HTERT RPE-1 (cell line): ENCODE measurements around the gene SUPT20HL2.
"Not testable (repeated sequence)": the region's sequence is repeated elsewhere in the genome, so short reads cannot be mapped to it uniquely, and the experiment has no call there.

ENCODE experiments used
- in situ Hi-C: fragments of 300-500 bp; cut with MboI; formaldehyde crosslinking; loops from 4 replicates; pipeline ENCODE4 v1.14.3; 2020; ENCODE audit warnings: low sequenced_read_pairs

The SUPT20HL2 gene

GRCh38 chrX:24314019-24314635 is at the start of gene SUPT20HL2:
Gene SUPT20HL2, minus strand, starts transcription at chrX:24314069. Its CDS starts 754 bp downstream, at chrX:24313315.
- in situ Hi-C loops, result no loop called here

- in situ Hi-C loops, result not testable (repeated sequence)
These were observed 48.3 kb upstream of the SUPT20HL2 start for GRCh38 chrX:24362089-24362745.

- in situ Hi-C loops, result no loop called here
These were observed 46.4 kb upstream of the SUPT20HL2 start, which contains the start of gene SUPT20HL1 for GRCh38 chrX:24360272-24360671. Gene SUPT20HL1, plus strand, starts transcription at chrX:24360639. Its CDS starts 2,122 bp downstream, at chrX:24362761.

GRCh38 chrX:24357106-24357505 is 43.2 kb upstream of the SUPT20HL2 start:
- in situ Hi-C loops, result no loop called here

GRCh38 chrX:24355095-24355494 is 41.2 kb upstream of the SUPT20HL2 start:
- in situ Hi-C loops, result no loop called here

GRCh38 chrX:24350217-24350616 is 36.3 kb upstream of the SUPT20HL2 start:
- in situ Hi-C loops, result no loop called here

- in situ Hi-C loops, result no loop called here
These were observed 34.0 kb upstream of the SUPT20HL2 start for GRCh38 chrX:24347881-24348280.

GRCh38 chrX:24343719-24344118 is 29.9 kb upstream of the SUPT20HL2 start:
- in situ Hi-C loops, result no loop called here

- in situ Hi-C loops, result no loop called here
These were observed 27.9 kb upstream of the SUPT20HL2 start for GRCh38 chrX:24341795-24342194.

GRCh38 chrX:24340501-24340900 is 26.6 kb upstream of the SUPT20HL2 start:
- in situ Hi-C loops, result no loop called here

GRCh38 chrX:24339911-24340310 is 26.0 kb upstream of the SUPT20HL2 start:
- in situ Hi-C loops, result no loop called here

GRCh38 chrX:24335871-24336270 is 22.0 kb upstream of the SUPT20HL2 start:
- in situ Hi-C loops, result no loop called here

- in situ Hi-C loops, result no loop called here
These were observed 20.6 kb upstream of the SUPT20HL2 start for GRCh38 chrX:24334461-24334860.

- in situ Hi-C loops, result no loop called here
These were observed 19.5 kb upstream of the SUPT20HL2 start for GRCh38 chrX:24333371-24333770.

GRCh38 chrX:24332878-24333277 is 19.0 kb upstream of the SUPT20HL2 start:
- in situ Hi-C loops, result no loop called here

- in situ Hi-C loops, result no loop called here
These were observed 11.4 kb upstream of the SUPT20HL2 start for GRCh38 chrX:24325231-24325630.

- in situ Hi-C loops, result no loop called here
These were observed 8.0 kb upstream of the SUPT20HL2 start for GRCh38 chrX:24321741-24322395.

- in situ Hi-C loops, result no loop called here
These were observed 3.7 kb upstream of the SUPT20HL2 start for GRCh38 chrX:24317567-24317966.

GRCh38 chrX:24316111-24316510 is 2.2 kb upstream of the SUPT20HL2 start:
- in situ Hi-C loops, result no loop called here

- in situ Hi-C loops, result not testable (repeated sequence)
These were observed 1.6 kb downstream of the SUPT20HL2 start for GRCh38 chrX:24312249-24312607.

GRCh38 chrX:24311507-24312248 is 2.2 kb downstream of the SUPT20HL2 start:
- in situ Hi-C loops, result not testable (repeated sequence)
